Measurements from ENCODE around the gene DUSP28.

Gene DUSP28

DNA sequence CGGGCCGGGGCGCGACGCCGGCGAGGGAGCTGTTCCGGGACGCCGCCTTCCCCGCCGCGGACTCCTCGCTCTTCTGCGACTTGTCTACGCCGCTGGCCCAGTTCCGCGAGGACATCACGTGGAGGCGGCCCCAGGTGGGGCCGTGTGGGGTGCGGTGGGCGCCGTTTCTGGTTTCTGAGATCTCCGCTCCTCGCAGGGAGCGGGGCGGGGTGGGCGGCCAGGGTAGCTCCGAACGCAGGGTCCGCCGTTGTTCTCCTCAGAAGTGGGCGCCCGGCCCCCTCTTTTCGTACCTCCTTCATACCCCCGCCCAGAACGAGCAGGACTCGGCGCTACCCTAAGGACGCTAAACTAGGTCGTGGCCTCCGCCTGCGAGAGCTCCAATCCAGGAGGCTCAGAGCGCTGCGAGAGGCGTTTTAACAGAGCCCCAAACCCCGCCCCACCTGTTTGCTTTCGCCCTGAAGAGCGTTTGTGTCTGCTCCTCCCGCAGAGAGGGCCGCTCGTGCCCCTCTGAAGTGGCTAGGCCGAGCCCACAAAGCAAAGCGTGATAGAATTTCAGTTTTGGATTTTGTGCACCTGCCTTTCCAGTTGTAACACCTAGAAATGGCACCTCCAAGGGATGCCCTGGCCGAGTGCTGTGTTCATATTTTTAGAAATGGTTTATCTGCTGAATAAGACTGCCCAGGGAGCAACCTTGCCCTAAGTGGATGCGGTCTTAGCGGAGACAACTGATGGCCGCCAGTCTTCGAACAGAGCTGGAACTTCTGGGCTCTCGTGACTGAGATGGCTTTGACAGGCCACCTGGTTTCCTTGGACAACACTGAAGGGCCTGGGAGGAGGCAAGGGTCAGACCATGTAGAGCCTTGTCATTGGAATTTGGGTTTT, 27.0 kb downstream of the DUSP28 start:
- Histone ChIP-seq H3K4me2 (ENCODE audit: low read length) (peak overlapping the region; percentile 98), H3K79me2 (ENCODE audit: low read length) (peaks cover 84% of the 10 kb centered on the region), H4K20me1 (ENCODE audit: insufficient read depth, low read length) (peaks cover 10% of the 10 kb centered on the region), H3K27me3 (ENCODE audit: low read depth, low read length) (no peaks in the 10 kb centered on the region), H3K9ac (ENCODE audit: low read length) (peak overlapping the region; percentile 100), H3K4me3 (ENCODE audit: low read length) (peak overlapping the region; percentile 98), H3K4me1 (ENCODE audit: low read length) (peaks cover 29% of the 10 kb centered on the region), H3K27ac (ENCODE audit: low read length) (peak overlapping the region; percentile 24; the same call in 1 of the 2 replicates), H2AFZ (ENCODE audit: low read depth, low read length) (no peak overlapping the region), H3K36me3 (replicated peaks; ENCODE audit: low read depth, low read length) (peaks cover 17% of the 10 kb centered on the region), H3K9me3 (ENCODE audit: insufficient read depth, low read length) (no peaks in the 10 kb centered on the region)
- no peak for TF ChIP-seq EZH2phosphoT487 (IDR thresholded peaks at IDR 0.05; ENCODE audit: low read depth)
- TF ChIP-seq, protein P1, sequence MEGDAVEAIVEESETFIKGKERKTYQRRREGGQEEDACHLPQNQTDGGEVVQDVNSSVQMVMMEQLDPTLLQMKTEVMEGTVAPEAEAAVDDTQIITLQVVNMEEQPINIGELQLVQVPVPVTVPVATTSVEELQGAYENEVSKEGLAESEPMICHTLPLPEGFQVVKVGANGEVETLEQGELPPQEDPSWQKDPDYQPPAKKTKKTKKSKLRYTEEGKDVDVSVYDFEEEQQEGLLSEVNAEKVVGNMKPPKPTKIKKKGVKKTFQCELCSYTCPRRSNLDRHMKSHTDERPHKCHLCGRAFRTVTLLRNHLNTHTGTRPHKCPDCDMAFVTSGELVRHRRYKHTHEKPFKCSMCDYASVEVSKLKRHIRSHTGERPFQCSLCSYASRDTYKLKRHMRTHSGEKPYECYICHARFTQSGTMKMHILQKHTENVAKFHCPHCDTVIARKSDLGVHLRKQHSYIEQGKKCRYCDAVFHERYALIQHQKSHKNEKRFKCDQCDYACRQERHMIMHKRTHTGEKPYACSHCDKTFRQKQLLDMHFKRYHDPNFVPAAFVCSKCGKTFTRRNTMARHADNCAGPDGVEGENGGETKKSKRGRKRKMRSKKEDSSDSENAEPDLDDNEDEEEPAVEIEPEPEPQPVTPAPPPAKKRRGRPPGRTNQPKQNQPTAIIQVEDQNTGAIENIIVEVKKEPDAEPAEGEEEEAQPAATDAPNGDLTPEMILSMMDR (IDR thresholded peaks at IDR 0.05; ENCODE audit: low read depth, low read length), result no peak

DNA sequence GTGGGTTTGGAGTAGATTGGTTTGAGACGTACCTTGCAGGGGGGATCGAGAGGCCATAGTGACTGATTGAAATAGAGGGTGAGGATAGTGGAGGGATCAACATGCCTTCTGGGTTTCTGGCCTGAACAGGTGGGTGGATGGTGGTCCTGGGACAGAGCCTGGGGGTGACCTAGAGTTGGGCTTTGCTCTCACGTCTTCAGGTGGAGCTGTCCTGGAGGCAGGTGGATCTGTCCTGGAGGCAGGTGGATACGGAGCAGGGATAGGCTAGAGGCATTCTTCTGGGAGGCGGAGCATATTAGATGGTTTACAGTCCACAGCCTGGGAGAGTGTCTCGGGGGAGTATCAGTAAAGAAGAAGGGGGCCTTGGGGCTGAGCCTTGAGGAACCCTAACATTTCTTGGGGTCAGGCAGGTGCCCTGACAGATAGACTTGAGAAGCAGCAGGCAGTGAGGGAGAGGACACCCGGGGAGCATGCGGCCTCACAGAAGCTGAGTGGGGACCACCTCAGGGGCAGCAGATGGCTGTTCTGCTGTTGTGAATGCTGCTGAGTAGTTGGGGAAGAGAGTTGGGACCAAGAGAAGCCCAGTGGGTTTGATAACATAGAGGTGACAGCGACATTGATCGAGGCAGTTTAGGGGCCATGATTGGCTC, 28.0 kb downstream of the DUSP28 start:
- H3K9ac ChIP-seq (ENCODE audit: low read length), result no peak overlapping the region
- H3K79me2 ChIP-seq (ENCODE audit: low read length), result peaks cover 78% of the 10 kb centered on the region
- TF ChIP-seq, protein P1 (IDR thresholded peaks at IDR 0.05; ENCODE audit: low read depth, low read length), result no peak
- TF ChIP-seq EZH2phosphoT487 (IDR thresholded peaks at IDR 0.05; ENCODE audit: low read depth), result no peak
- peak overlapping the region; percentile 98 for H3K4me3 ChIP-seq (ENCODE audit: low read length)
- H3K27me3 ChIP-seq (ENCODE audit: low read depth, low read length), result no peaks in the 10 kb centered on the region
- peak overlapping the region; percentile 98 for H3K4me2 ChIP-seq (ENCODE audit: low read length)
- no peak overlapping the region for H3K27ac ChIP-seq (ENCODE audit: low read length)
- peaks cover 8% of the 10 kb centered on the region for H3K36me3 ChIP-seq (replicated peaks; ENCODE audit: low read depth, low read length)
- H4K20me1 ChIP-seq (ENCODE audit: insufficient read depth, low read length), result peaks cover 10% of the 10 kb centered on the region
- peaks cover 27% of the 10 kb centered on the region for H3K4me1 ChIP-seq (ENCODE audit: low read length)
- no peaks in the 10 kb centered on the region for H3K9me3 ChIP-seq (ENCODE audit: insufficient read depth, low read length)
- H2AFZ ChIP-seq (ENCODE audit: low read depth, low read length), result no peak overlapping the region

DNA sequence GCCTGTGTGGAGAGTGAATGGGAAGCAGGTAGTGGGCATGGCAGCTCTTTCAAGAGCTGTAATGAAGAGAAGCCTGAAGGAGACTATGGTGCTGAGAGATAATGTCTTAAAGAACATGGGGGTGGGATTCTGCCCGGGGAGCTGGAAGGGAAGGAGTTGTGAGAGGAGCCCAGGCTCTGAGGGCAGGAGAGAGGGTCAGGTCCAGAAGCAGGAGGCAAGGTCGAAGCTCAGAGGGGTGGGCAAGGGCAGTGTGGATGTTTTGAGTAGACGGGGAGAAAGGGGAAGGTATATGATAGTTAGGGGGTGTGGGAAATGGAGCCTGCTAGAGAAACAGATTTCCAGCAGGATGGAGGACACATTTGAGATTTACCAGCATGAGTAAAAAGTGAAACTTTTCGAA, 28.5 kb downstream of the DUSP28 start:
- Histone ChIP-seq H3K9ac (ENCODE audit: low read length) (no peak overlapping the region), H4K20me1 (ENCODE audit: insufficient read depth, low read length) (peaks cover 10% of the 10 kb centered on the region), H3K4me2 (ENCODE audit: low read length) (no peak overlapping the region)

More for the DNA sequence above, 28.5 kb downstream of the DUSP28 start:
- Histone ChIP-seq H2AFZ (ENCODE audit: low read depth, low read length) (no peak overlapping the region), H3K4me3 (ENCODE audit: low read length) (no peak overlapping the region), H3K9me3 (ENCODE audit: insufficient read depth, low read length) (no peaks in the 10 kb centered on the region), H3K27me3 (ENCODE audit: low read depth, low read length) (no peaks in the 10 kb centered on the region), H3K4me1 (ENCODE audit: low read length) (peaks cover 21% of the 10 kb centered on the region), H3K79me2 (ENCODE audit: low read length) (peaks cover 73% of the 10 kb centered on the region), H3K36me3 (replicated peaks; ENCODE audit: low read depth, low read length) (peaks cover 3% of the 10 kb centered on the region), H3K27ac (ENCODE audit: low read length) (no peak overlapping the region)
- TF ChIP-seq EZH2phosphoT487 (IDR thresholded peaks at IDR 0.05; ENCODE audit: low read depth), result no peak
- TF ChIP-seq, protein P1 (IDR thresholded peaks at IDR 0.05; ENCODE audit: low read depth, low read length), result no peak

Data from OCI-LY3 (cell line).